Pancreas (tissue), 10 donors: ENCODE measurements around the gene CHST11. TPM values are rescaled to one million over a fixed set of nuclear protein-coding genes. Genes with fewer than 3 reads are reported as not detected.

Experiments
- ATAC-seq, 4 donors: fragments of 200-7000 bp; cut with Tn5 transposase; one replicate each; pipeline versions ENCODE4 v1.8.0 to v1.9.1; 2020; ENCODE audit warnings: mild to moderate bottlenecking in 4 of 4, moderate library complexity in 4 of 4
- DNase-seq, 6 donors: peaks; one replicate each; pipeline ENCODE4 v3.0.0-alpha.2; 2020
- FAIRE-seq: peaks from 2 replicates; lab custom pipeline; 2012; peaks lifted over from hg19 to GRCh38; lab: Jason Lieb, UNC
- H3K27ac ChIP-seq, 4 donors: fragments of 200-600 bp; sonication (generic); 1 replicate in 3 of 4; 2 replicates in 1 of 4; pipeline versions ENCODE4 v1.5.0 to v1.8.0; 2020
- H3K27me3 ChIP-seq, 4 donors: fragments of 200-600 bp; one replicate each; pipeline ENCODE4 v1.8.0; 2021
- H3K36me3 ChIP-seq, 3 donors: fragments of 200-600 bp; sonication (generic) in 1 of 3; one replicate each; pipeline versions ENCODE4 v1.5.0 to v1.8.0; 2020 to 2021
- H3K4me1 ChIP-seq, 3 donors: fragments of 200-600 bp; one replicate each; pipeline ENCODE4 v1.8.0; 2021
- H3K4me3 ChIP-seq, 4 donors: fragments of 200-600 bp; sonication (generic) in 2 of 4; one replicate each; pipeline versions ENCODE4 v1.5.0 to v1.8.0; 2020 to 2021
- H3K9me3 ChIP-seq, 4 donors: fragments of 200-600 bp; one replicate each; pipeline ENCODE4 v1.8.0; 2021
- WGBS, 2 donors: extraction: QIAGEN DNeasy Blood & Tissue Kit; methylation state at CpG; one replicate each; pipeline ENCODE4 v1.1.7; 2013; 5-methylcytosine and 5-hydroxymethylcytosine counted together
- intact Hi-C, 3 donors: fragments of 100-400 bp; cut with DNase I; formaldehyde crosslinking; loops; one replicate each; pipeline versions ENCODE4 v1.11.1 to v1.14.2; 2022
- polyA plus RNA-seq, 2 donors: library from polyadenylated mRNA; stranded (reverse); fragments of 200-250 nt; gene quantifications; one replicate each; pipeline ENCODE4 v1.2.3, GENCODE V29; 2013
- total RNA-seq, 6 donors: library from RNA; stranded (reverse); fragmentation: NEBNext Ultra II Directional in 4 of 6; extraction: Animal tissue kit (Norgen Biotek cat#: 25700) in 4 of 6; gene quantifications; one replicate each; pipeline versions ENCODE4 v1.2.1 to v1.2.4, GENCODE V29; 2021 to 2023
- TF ChIP-seq, protein P1 (sequence below), 4 donors: fragments of 200-600 bp; sonication (generic) in 3 of 4; IDR thresholded peaks; one replicate each; pipeline versions ENCODE4 v1.5.0 to v1.8.0; 2021; ENCODE audit warnings: antibody characterized with exemption in 4 of 4
- donor health status: healthy with polysubstance abuse.
- donor health status: DM: no; HTN: no; CAD: no; lungs with moderate emphysema.
- donor health status: DM: no; HTN: no; CAD: no.
- donor health status: control.
- donor health status: control.
- donor health status: Bipolar disorder and iron deficiency.
- donor health status: DM: yes; HTN: yes; CAD: no.
- donor health status: DM: no; HTN: no; CAD: no.
- donor health status: DM: no; HTN: no; CAD: no.
- donor health status: DM: yes; HTN: yes; CAD: no.

The CHST11 gene
- total and polyA plus RNA-seq, 8 donors: 1.1 to 14.8 (median 7.8) TPM

DNA sequence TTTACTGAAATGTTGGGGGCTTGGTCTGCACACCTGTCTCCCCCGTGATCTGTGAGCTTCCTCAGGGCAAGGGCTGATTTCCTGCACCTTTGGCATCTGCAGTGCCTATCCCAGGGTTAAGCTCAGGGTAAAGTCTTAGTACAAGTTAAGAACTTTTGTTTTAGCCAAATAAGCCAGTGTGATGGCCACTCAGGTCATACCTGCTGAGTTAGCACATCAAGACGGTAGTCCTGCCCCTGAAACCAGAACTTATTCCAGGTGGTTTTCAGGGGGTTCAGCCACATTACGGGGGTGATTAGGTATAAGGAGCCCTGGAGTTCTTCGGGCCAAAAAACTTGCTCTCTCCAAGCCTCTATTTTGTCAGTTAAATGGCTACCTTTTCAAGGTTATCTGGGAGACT lies 21.6 kb upstream of the CHST11 start:
- ATAC-seq: no peak
- DNase-seq: no peak
- no peaks in the 10 kb centered on the region for H3K4me1 ChIP-seq
- no peak for FAIRE-seq
- H3K36me3 ChIP-seq: no peaks in the 10 kb centered on the region
- H3K4me3 ChIP-seq: no peak overlapping the region
- H3K9me3 ChIP-seq: no peaks in the 10 kb centered on the region
- intact Hi-C loops: no loop called here
- no peak overlapping the region for H3K27ac ChIP-seq
- WGBS, 2 donors: 80 to 93% methylated on average over 4 of the region's 4 CpGs
- TF ChIP-seq, protein P1, sequence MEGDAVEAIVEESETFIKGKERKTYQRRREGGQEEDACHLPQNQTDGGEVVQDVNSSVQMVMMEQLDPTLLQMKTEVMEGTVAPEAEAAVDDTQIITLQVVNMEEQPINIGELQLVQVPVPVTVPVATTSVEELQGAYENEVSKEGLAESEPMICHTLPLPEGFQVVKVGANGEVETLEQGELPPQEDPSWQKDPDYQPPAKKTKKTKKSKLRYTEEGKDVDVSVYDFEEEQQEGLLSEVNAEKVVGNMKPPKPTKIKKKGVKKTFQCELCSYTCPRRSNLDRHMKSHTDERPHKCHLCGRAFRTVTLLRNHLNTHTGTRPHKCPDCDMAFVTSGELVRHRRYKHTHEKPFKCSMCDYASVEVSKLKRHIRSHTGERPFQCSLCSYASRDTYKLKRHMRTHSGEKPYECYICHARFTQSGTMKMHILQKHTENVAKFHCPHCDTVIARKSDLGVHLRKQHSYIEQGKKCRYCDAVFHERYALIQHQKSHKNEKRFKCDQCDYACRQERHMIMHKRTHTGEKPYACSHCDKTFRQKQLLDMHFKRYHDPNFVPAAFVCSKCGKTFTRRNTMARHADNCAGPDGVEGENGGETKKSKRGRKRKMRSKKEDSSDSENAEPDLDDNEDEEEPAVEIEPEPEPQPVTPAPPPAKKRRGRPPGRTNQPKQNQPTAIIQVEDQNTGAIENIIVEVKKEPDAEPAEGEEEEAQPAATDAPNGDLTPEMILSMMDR (IDR thresholded peaks at IDR 0.05): no peak
- H3K27me3 ChIP-seq: no peaks in the 10 kb centered on the region

DNA sequence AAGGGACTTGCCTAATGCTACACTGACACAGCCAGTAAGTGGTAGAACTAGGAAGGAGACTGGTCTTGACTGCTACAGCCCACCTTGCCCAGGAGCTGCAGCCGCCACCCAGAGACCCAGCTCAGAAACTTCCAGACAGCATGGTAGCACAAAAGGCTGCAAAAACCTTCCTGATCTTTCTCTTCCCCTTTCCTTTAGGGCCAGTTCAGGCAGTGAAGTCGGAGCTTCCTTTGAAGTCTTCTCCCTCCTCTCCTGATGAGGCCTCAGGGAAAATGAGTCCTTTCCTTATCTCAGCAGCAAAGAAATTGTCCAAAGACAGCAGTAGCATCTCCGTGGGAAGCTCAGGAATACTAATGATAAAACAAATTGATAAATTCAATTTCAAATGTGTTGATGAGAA lies 21.0 kb upstream of the CHST11 start:
- ATAC-seq: no peak
- intact Hi-C loops: no loop called here

GRCh38 chr12:104436790-104437189 lies 20.0 kb upstream of the CHST11 start:
- H3K27ac ChIP-seq: no peak overlapping the region
- TF ChIP-seq, protein P1 (IDR thresholded peaks at IDR 0.05): no peak
- WGBS, 2 donors: 83 to 85% methylated on average over 8 of the region's 8 CpGs
- H3K27me3 ChIP-seq: no peaks in the 10 kb centered on the region
- H3K9me3 ChIP-seq: no peaks in the 10 kb centered on the region
- H3K4me3 ChIP-seq: no peak overlapping the region
- H3K36me3 ChIP-seq: no peaks in the 10 kb centered on the region
- no peak for ATAC-seq
- no peak for DNase-seq
- intact Hi-C loops: no loop called here
- H3K4me1 ChIP-seq: no peaks in the 10 kb centered on the region
- FAIRE-seq: no peak

More for the DNA sequence above, 21.0 kb upstream of the CHST11 start:
- TF ChIP-seq, protein P1 (IDR thresholded peaks at IDR 0.05): no peak
- no peaks in the 10 kb centered on the region for H3K27me3 ChIP-seq
- H3K9me3 ChIP-seq: no peaks in the 10 kb centered on the region
- H3K27ac ChIP-seq: no peak overlapping the region
- H3K36me3 ChIP-seq: no peaks in the 10 kb centered on the region
- H3K4me1 ChIP-seq: no peaks in the 10 kb centered on the region
- WGBS, 2 donors: 66 to 80% methylated on average over 3 of the region's 3 CpGs
- no peak overlapping the region for H3K4me3 ChIP-seq
- FAIRE-seq (no peak), DNase-seq (no peak)

- Histone ChIP-seq H3K9me3 (no peaks in the 10 kb centered on the region), H3K27me3 (no peaks in the 10 kb centered on the region), H3K4me1 (no peaks in the 10 kb centered on the region), H3K36me3 (no peaks in the 10 kb centered on the region), H3K4me3 (no peak overlapping the region), H3K27ac (no peak overlapping the region)
- no peak for ATAC-seq
- FAIRE-seq: no peak
- no peak for DNase-seq
- 80 to 91% methylated on average over 3 of the region's 3 CpGs for WGBS, 2 donors
- intact Hi-C loops: no loop called here
- TF ChIP-seq, protein P1 (IDR thresholded peaks at IDR 0.05): no peak
These were observed 18.6 kb upstream of the CHST11 start for GRCh38 chr12:104438134-104438533.

DNA sequence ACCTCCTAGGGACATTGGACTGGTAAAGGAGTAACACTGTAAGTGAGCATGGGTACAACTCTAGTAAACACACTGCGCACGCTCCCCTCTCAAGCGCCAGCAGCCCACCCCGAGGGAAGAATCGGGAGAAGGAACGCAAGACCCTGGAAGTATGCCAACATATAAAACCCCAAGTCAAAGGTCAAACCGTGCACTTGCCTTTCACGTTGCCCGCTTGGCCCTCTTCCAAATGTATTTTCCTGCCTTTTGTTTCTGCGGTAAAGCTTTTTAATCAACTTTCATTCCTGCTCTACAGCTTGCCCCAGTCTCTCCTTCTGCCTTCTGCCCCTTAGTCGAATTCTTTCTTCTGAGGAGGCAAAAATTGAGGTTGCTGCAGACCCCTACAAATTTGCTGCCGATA lies 17.6 kb upstream of the CHST11 start:
- 81 to 83% methylated on average over 12 of the region's 12 CpGs for WGBS, 2 donors
- DNase-seq (no peak), ATAC-seq (no peak), FAIRE-seq (no peak)
- no peaks in the 10 kb centered on the region for H3K9me3 ChIP-seq
- H3K27ac ChIP-seq: no peak overlapping the region
- TF ChIP-seq, protein P1 (IDR thresholded peaks at IDR 0.05): no peak
- no peaks in the 10 kb centered on the region for H3K36me3 ChIP-seq
- H3K4me1 ChIP-seq: no peaks in the 10 kb centered on the region
- H3K4me3 ChIP-seq: no peak overlapping the region
- intact Hi-C loops: no loop called here
- H3K27me3 ChIP-seq: no peaks in the 10 kb centered on the region
